Pancreas (tissue), 10 donors: ENCODE data around the gene GPR137. TPM values are rescaled to one million over a fixed set of nuclear protein-coding genes. Genes with fewer than 3 reads are reported as not detected.

Experiments used
- ATAC-seq, 4 donors: fragments of 200-7000 bp; cut with Tn5 transposase; one replicate each; pipeline versions ENCODE4 v1.8.0 to v1.9.1; 2020; ENCODE audit warnings: mild to moderate bottlenecking in 4 of 4, moderate library complexity in 4 of 4
- DNase-seq, 6 donors: peaks; one replicate each; pipeline ENCODE4 v3.0.0-alpha.2; 2020
- FAIRE-seq: peaks from 2 replicates; lab custom pipeline; 2012; peaks lifted over from hg19 to GRCh38; lab: Jason Lieb, UNC
- H3K27ac ChIP-seq, 4 donors: fragments of 200-600 bp; sonication (generic); 1 replicate in 3 of 4; 2 replicates in 1 of 4; pipeline versions ENCODE4 v1.5.0 to v1.8.0; 2020
- H3K27me3 ChIP-seq, 4 donors: fragments of 200-600 bp; one replicate each; pipeline ENCODE4 v1.8.0; 2021
- H3K36me3 ChIP-seq, 3 donors: fragments of 200-600 bp; sonication (generic) in 1 of 3; one replicate each; pipeline versions ENCODE4 v1.5.0 to v1.8.0; 2020 to 2021
- H3K4me1 ChIP-seq, 3 donors: fragments of 200-600 bp; one replicate each; pipeline ENCODE4 v1.8.0; 2021
- H3K4me3 ChIP-seq, 4 donors: fragments of 200-600 bp; sonication (generic) in 2 of 4; one replicate each; pipeline versions ENCODE4 v1.5.0 to v1.8.0; 2020 to 2021
- H3K9me3 ChIP-seq, 4 donors: fragments of 200-600 bp; one replicate each; pipeline ENCODE4 v1.8.0; 2021
- WGBS, 2 donors: extraction: QIAGEN DNeasy Blood & Tissue Kit; methylation state at CpG; one replicate each; pipeline ENCODE4 v1.1.7; 2013; 5-methylcytosine and 5-hydroxymethylcytosine counted together
- intact Hi-C, 3 donors: fragments of 100-400 bp; cut with DNase I; formaldehyde crosslinking; loops; one replicate each; pipeline versions ENCODE4 v1.11.1 to v1.14.2; 2022
- polyA plus RNA-seq, 2 donors: library from polyadenylated mRNA; stranded (reverse); fragments of 200-250 nt; gene quantifications; one replicate each; pipeline ENCODE4 v1.2.3, GENCODE V29; 2013
- total RNA-seq, 6 donors: library from RNA; stranded (reverse); fragmentation: NEBNext Ultra II Directional in 4 of 6; extraction: Animal tissue kit (Norgen Biotek cat#: 25700) in 4 of 6; gene quantifications; one replicate each; pipeline versions ENCODE4 v1.2.1 to v1.2.4, GENCODE V29; 2021 to 2023
- TF ChIP-seq, protein P1 (sequence below), 4 donors: fragments of 200-600 bp; sonication (generic) in 3 of 4; IDR thresholded peaks; one replicate each; pipeline versions ENCODE4 v1.5.0 to v1.8.0; 2021; ENCODE audit warnings: antibody characterized with exemption in 4 of 4
- donor health status: healthy with polysubstance abuse.
- donor health status: DM: no; HTN: no; CAD: no; lungs with moderate emphysema.
- donor health status: DM: no; HTN: no; CAD: no.
- donor health status: control.
- donor health status: control.
- donor health status: Bipolar disorder and iron deficiency.
- donor health status: DM: yes; HTN: yes; CAD: no.
- donor health status: DM: no; HTN: no; CAD: no.
- donor health status: DM: no; HTN: no; CAD: no.
- donor health status: DM: yes; HTN: yes; CAD: no.

The GPR137 gene
- total and polyA plus RNA-seq, 8 donors: 7.1 to 27.9 (median 14.0) TPM

DNA sequence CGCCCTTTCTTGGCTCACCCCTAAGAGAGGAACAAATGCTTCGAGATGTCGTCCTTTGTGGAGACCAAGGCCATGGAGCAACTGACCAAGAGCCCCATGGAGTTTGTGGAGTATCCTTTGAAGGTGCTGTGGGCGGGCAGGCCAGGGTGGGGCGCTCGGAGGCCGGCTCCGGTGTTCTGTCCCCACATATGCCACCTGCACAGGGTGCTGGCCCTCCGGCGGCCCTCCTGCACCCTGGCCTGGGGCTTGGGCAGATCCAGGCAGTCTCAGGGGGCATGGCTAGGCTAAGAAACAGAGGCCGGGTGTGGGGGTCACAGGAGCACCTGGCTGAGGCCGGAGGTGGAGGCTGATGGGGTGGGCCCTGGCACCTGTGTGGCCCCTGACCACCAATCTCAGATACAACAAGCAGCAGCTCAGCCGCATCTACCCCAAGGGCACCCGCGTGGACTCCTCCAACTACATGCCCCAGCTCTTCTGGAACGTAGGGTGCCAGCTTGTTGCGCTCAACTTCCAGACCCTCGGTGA, 24.0 kb upstream of the GPR137 start:
- Histone ChIP-seq H3K4me1 (no peaks in the 10 kb centered on the region), H3K27ac (no peak overlapping the region), H3K9me3 (no peaks in the 10 kb centered on the region), H3K4me3 (no peak overlapping the region), H3K36me3 (peaks cover 0 to 12% (median 0%) of the 10 kb centered on the region in 3 donors), H3K27me3 (no peaks in the 10 kb centered on the region)
- WGBS, 2 donors: 90 to 92% methylated on average over 17 to 18 of the region's 18 CpGs
- ATAC-seq (no peak), FAIRE-seq (no peak), DNase-seq (peak in 2 of 6 donors; percentile 33 to 48)
- TF ChIP-seq, protein P1, sequence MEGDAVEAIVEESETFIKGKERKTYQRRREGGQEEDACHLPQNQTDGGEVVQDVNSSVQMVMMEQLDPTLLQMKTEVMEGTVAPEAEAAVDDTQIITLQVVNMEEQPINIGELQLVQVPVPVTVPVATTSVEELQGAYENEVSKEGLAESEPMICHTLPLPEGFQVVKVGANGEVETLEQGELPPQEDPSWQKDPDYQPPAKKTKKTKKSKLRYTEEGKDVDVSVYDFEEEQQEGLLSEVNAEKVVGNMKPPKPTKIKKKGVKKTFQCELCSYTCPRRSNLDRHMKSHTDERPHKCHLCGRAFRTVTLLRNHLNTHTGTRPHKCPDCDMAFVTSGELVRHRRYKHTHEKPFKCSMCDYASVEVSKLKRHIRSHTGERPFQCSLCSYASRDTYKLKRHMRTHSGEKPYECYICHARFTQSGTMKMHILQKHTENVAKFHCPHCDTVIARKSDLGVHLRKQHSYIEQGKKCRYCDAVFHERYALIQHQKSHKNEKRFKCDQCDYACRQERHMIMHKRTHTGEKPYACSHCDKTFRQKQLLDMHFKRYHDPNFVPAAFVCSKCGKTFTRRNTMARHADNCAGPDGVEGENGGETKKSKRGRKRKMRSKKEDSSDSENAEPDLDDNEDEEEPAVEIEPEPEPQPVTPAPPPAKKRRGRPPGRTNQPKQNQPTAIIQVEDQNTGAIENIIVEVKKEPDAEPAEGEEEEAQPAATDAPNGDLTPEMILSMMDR (IDR thresholded peaks at IDR 0.05): no peak
- intact Hi-C loops: loop anchor here in 1 of 3 donors (5.0 kb wide), 1 partner anchor 54 kb away; the partner anchor contains the start of gene FERMT3

DNA sequence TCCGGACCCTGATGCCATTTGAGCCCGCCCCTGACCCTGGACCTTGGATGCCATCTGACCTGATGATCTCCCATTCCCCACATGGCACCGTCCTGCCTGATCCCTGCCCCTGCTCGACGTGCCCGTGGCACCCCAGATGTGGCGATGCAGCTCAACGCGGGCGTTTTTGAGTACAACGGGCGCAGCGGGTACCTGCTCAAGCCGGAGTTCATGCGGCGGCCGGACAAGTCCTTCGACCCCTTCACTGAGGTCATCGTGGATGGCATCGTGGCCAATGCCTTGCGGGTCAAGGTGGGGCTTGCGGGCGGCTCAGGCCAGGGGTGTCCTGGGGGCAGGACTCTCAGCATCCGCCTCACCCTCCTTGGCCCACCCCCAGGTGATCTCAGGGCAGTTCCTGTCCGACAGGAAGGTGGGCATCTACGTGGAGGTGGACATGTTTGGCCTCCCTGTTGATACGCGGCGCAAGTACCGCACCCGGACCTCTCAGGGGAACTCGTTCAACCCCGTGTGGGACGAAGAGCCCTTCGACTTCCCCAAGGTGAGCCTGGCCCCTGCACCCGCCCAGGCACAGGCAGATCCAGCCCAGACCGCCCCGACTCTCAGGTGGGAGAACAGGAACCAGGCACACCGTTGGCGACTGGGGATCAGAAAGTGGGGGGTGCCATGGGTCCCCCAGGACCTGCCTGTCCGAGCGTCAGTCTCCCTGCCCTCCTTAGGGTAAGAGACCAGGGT, 23.2 kb upstream of the GPR137 start:
- TF ChIP-seq, protein P1 (IDR thresholded peaks at IDR 0.05): no peak
- Histone ChIP-seq H3K4me3 (no peak overlapping the region), H3K27me3 (no peaks in the 10 kb centered on the region), H3K36me3 (peaks cover 0 to 10% (median 0%) of the 10 kb centered on the region in 3 donors), H3K4me1 (no peaks in the 10 kb centered on the region), H3K27ac (no peak overlapping the region), H3K9me3 (no peaks in the 10 kb centered on the region)
- FAIRE-seq: no peak
- 94% methylated on average over 42 of the region's 42 CpGs for WGBS, 2 donors
- ATAC-seq: no peak
- intact Hi-C loops: loop anchor here in 1 of 3 donors (5.0 kb wide), 1 partner anchor 55 kb away; the partner anchor contains the start of gene FERMT3
- DNase-seq: peak in 3 of 6 donors; percentile 37 to 76 (median 57)

DNA sequence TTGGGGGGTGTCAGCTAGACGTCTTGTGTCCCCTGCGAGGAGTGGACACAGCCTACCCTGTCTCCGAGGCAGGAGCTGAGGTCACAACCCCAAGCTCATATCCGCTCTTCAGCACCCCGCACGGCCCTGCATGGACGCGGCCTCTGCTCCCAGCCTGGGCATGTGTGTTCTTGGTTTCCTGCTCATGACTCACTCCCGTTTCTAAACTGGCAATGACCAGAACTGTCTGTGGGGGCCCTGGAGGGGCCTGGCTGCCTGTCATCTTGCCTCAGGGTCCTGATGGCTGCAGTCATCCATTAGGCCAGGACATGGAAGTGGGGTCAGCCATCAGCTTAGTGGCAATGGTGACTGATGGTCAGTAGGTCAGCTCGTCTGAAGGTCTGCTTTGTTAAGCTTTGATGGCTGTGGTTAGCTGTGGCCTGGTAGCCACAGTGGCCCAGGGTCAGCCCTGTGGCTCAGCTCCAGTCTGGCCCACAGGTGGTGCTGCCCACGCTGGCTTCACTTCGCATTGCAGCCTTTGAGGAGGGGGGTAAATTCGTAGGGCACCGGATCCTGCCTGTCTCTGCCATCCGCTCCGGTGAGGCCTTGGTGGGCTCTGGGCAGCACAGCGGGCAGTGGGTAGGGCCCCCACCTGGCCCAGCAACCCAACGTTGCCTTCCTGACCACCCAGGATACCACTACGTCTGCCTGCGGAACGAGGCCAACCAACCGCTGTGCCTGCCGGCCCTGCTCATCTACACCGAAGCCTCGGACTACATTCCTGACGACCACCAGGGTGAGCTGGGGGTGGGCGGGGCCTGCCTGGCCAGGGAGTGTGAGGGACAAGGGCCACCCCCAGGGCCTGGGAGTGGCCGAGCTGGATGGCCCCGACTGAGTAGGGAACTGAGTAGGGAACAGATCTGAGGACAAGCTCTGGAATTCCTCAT, 22.4 kb upstream of the GPR137 start:
- Histone ChIP-seq H3K9me3 (no peaks in the 10 kb centered on the region), H3K4me1 (peaks cover 0 to 5% (median 0%) of the 10 kb centered on the region in 3 donors), H3K4me3 (no peak overlapping the region), H3K27me3 (no peaks in the 10 kb centered on the region), H3K36me3 (peaks cover 0 to 8% (median 0%) of the 10 kb centered on the region in 3 donors), H3K27ac (no peak overlapping the region)
- TF ChIP-seq, protein P1 (IDR thresholded peaks at IDR 0.05): no peak
- 86 to 88% methylated on average over 29 of the region's 29 CpGs for WGBS, 2 donors
- FAIRE-seq (no peak), ATAC-seq (no peak), DNase-seq (peak in 3 of 6 donors; percentile 44 to 74 (median 45))
- intact Hi-C loops: loop anchor here in 1 of 3 donors (5.0 kb wide), 1 partner anchor 56 kb away; the partner anchor contains the start of gene FERMT3

DNA sequence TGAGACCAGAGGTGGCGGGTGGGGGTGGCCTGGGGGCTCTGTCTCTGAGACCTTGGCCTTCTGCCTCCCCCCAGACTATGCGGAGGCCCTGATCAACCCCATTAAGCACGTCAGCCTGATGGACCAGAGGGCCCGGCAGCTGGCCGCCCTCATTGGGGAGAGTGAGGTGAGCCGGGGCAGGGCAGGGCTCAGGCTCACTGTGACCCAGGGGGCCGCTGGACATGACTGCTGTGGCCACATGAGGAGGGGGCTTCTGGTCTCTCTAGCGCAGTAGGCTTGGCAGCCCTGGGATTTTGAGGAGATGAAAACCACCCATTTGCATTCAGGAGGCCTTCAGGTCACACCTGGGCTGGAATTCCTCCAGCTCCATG, 21.7 kb upstream of the GPR137 start:
- TF ChIP-seq, protein P1 (IDR thresholded peaks at IDR 0.05): no peak
- no peak for ATAC-seq
- peaks cover 0 to 2% (median 0%) of the 10 kb centered on the region in 3 donors for H3K36me3 ChIP-seq
- H3K27me3 ChIP-seq: no peaks in the 10 kb centered on the region
- intact Hi-C loops: loop anchor here in 1 of 3 donors (5.0 kb wide), 1 partner anchor 57 kb away; the partner anchor contains the start of gene FERMT3
- H3K27ac ChIP-seq: no peak overlapping the region
- H3K4me3 ChIP-seq: no peak overlapping the region
- H3K4me1 ChIP-seq: peaks cover 0 to 12% (median 5%) of the 10 kb centered on the region in 3 donors
- H3K9me3 ChIP-seq: no peaks in the 10 kb centered on the region
- no peak for DNase-seq
- WGBS, 2 donors: 95 to 96% methylated on average over 8 of the region's 8 CpGs
- FAIRE-seq: no peak
